ENCODE data around the gene HSPB6. TPM values are rescaled to one million over a fixed set of nuclear protein-coding genes. Genes with fewer than 3 reads are reported as not detected.

The HSPB6 gene
- total and polyA plus RNA-seq, 2 donors: 0.28 to 18.9 TPM

GRCh38 chr19:35793381-35794165 lies 36.7 kb upstream of the HSPB6 start:
- Histone ChIP-seq H3K36me3 (ENCODE audit: control insufficient read depth in 2 of 2, insufficient read depth in 2 of 2, low read length in 1 of 2) (no peaks in the 10 kb centered on the region), H3K27me3 (ENCODE audit: control insufficient read depth in 2 of 2, insufficient read depth in 1 of 2, low read length in 1 of 2) (peaks cover 0 to 32% of the 10 kb centered on the region in 2 donors), H3K4me3 (ENCODE audit: low read length in 2 of 2) (no peak overlapping the region), H3K9me3 (ENCODE audit: control insufficient read depth in 2 of 2, insufficient read depth in 1 of 2, low read length in 1 of 2) (no peaks in the 10 kb centered on the region), H3K4me1 (ENCODE audit: control insufficient read depth in 2 of 2, insufficient read depth in 2 of 2, low read length in 2 of 2) (no peaks in the 10 kb centered on the region), H3K27ac (ENCODE audit: low read depth in 1 of 2, low read length in 1 of 2) (no peak overlapping the region)
- no peak for DNase-seq (ENCODE audit: low read depth in 6 of 9, low spot score in 9 of 9)
- 91% methylated on average over 7 of the region's 7 CpGs for WGBS

DNA sequence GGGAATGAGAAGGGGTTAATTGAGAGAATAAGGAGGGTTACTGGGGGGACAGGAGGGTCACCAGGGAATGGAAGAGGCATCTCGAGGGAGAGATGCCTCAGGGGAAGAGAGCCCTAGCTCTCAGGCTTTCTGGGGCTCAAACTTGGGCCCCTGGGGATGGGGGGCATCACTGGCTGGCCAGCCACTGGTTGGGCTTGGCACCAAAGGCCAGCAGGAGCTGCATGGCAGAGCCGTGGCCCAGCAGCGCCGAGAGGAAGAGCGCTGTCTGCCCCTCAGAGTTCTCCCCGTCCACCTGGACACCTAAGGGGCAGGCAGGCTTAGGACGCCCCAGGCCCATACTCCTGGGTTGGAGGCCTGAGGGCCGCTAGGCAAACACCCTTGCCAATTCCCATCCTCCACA lies 36.1 kb upstream of the HSPB6 start:
- DNase-seq (ENCODE audit: low read depth in 6 of 9, low spot score in 9 of 9): no peak
- H3K27ac ChIP-seq (ENCODE audit: low read depth in 1 of 2, low read length in 1 of 2): no peak overlapping the region
- H3K36me3 ChIP-seq (ENCODE audit: control insufficient read depth in 2 of 2, insufficient read depth in 2 of 2, low read length in 1 of 2): peaks cover 0 to 2% of the 10 kb centered on the region in 2 donors
- peaks cover 0 to 26% of the 10 kb centered on the region in 2 donors for H3K27me3 ChIP-seq (ENCODE audit: control insufficient read depth in 2 of 2, insufficient read depth in 1 of 2, low read length in 1 of 2)
- H3K4me3 ChIP-seq (ENCODE audit: low read length in 2 of 2): no peak overlapping the region
- no peaks in the 10 kb centered on the region for H3K4me1 ChIP-seq (ENCODE audit: control insufficient read depth in 2 of 2, insufficient read depth in 2 of 2, low read length in 2 of 2)
- H3K9me3 ChIP-seq (ENCODE audit: control insufficient read depth in 2 of 2, insufficient read depth in 1 of 2, low read length in 1 of 2): no peaks in the 10 kb centered on the region
- WGBS: 92% methylated on average over 8 of the region's 8 CpGs

- WGBS: 92% methylated on average over 15 of the region's 15 CpGs
- Histone ChIP-seq H3K4me1 (ENCODE audit: control insufficient read depth in 2 of 2, insufficient read depth in 2 of 2, low read length in 2 of 2) (no peaks in the 10 kb centered on the region), H3K9me3 (ENCODE audit: control insufficient read depth in 2 of 2, insufficient read depth in 1 of 2, low read length in 1 of 2) (no peaks in the 10 kb centered on the region), H3K4me3 (ENCODE audit: low read length in 2 of 2) (no peak overlapping the region), H3K27me3 (ENCODE audit: control insufficient read depth in 2 of 2, insufficient read depth in 1 of 2, low read length in 1 of 2) (peaks cover 0 to 20% of the 10 kb centered on the region in 2 donors), H3K27ac (ENCODE audit: low read depth in 1 of 2, low read length in 1 of 2) (no peak overlapping the region), H3K36me3 (ENCODE audit: control insufficient read depth in 2 of 2, insufficient read depth in 2 of 2, low read length in 1 of 2) (peaks cover 0 to 8% of the 10 kb centered on the region in 2 donors)
- no peak for DNase-seq (ENCODE audit: low read depth in 6 of 9, low spot score in 9 of 9)
These were observed 35.5 kb upstream of the HSPB6 start for GRCh38 chr19:35792312-35792711.

DNA sequence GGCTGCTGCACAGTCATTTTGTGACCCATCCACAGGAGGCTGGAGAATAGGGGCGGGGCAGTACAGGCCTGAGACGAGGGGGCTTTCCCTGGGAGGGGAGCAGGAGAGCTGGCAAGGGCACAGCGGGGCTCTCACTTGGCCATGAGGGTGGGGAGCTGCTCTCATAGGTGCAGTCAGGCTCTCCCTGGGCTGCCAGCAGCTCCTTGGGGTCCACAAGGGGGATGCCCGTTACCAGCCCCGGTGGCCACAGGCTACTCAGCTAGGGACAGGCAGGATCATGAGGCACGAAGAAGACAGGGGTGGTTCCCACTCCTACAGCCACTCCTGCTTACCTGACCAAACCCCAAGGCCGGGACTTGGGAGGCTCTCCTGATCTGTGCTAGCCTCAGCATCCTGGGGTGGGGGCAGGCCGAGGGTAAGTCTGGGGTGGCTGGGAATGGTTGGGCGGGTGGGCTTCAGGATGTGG lies 35.0 kb upstream of the HSPB6 start:
- Histone ChIP-seq H3K27ac (ENCODE audit: low read depth in 1 of 2, low read length in 1 of 2) (no peak overlapping the region), H3K27me3 (ENCODE audit: control insufficient read depth in 2 of 2, insufficient read depth in 1 of 2, low read length in 1 of 2) (peaks cover 0 to 16% of the 10 kb centered on the region in 2 donors), H3K9me3 (ENCODE audit: control insufficient read depth in 2 of 2, insufficient read depth in 1 of 2, low read length in 1 of 2) (no peaks in the 10 kb centered on the region), H3K36me3 (ENCODE audit: control insufficient read depth in 2 of 2, insufficient read depth in 2 of 2, low read length in 1 of 2) (peaks cover 0 to 12% of the 10 kb centered on the region in 2 donors), H3K4me3 (ENCODE audit: low read length in 2 of 2) (no peak overlapping the region), H3K4me1 (ENCODE audit: control insufficient read depth in 2 of 2, insufficient read depth in 2 of 2, low read length in 2 of 2) (no peaks in the 10 kb centered on the region)
- WGBS: 95% methylated on average over 9 of the region's 9 CpGs
- DNase-seq (ENCODE audit: low read depth in 6 of 9, low spot score in 9 of 9): no peak

DNA sequence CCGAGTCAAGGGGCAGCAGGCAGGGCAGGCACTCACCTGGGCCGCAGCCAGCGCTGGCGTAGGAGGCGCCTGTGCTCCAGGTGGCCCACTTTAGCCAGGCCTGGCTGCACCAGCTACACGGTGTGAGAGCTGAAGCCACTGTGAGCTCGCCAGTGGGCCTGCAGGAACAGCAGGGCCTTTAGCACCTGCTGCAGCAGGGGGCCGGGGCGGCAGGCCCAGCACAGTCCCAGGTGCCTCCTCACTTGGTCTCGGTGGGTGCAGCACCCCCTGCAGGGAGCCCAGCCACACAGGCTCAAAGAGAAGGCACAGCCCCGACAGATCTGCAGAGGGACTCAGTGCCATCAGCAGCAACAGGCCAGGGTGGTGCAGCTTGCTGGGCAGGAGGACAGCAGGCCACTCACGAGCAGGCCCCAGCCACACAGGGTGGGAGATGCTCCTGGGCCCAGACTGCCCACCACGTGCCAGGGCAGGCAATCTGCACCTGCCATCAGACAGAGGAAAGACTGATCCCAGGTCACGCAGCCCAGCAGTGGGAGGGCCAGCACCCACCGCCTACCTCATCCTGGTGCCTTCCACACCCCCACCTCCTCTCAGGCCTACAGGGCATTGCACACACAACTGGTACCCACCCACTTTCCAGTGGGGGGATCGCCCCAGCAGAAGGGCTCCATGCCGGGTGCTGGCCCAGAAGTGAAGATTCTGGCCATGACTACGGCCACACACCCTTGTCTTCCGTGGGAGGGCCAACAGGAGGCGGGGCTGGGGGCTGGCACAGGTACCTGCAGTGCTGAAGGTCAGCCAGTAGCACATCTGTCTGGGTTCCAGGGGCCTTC lies 34.4 kb upstream of the HSPB6 start:
- no peak overlapping the region for H3K27ac ChIP-seq (ENCODE audit: low read depth in 1 of 2, low read length in 1 of 2)
- no peaks in the 10 kb centered on the region for H3K9me3 ChIP-seq (ENCODE audit: control insufficient read depth in 2 of 2, insufficient read depth in 1 of 2, low read length in 1 of 2)
- no peaks in the 10 kb centered on the region for H3K4me1 ChIP-seq (ENCODE audit: control insufficient read depth in 2 of 2, insufficient read depth in 2 of 2, low read length in 2 of 2)
- peak in 3 of 9 donors; percentile 7 to 34 (median 31) for DNase-seq (ENCODE audit: low read depth in 6 of 9, low spot score in 9 of 9)
- 80% methylated on average over 20 of the region's 20 CpGs for WGBS
- H3K36me3 ChIP-seq (ENCODE audit: control insufficient read depth in 2 of 2, insufficient read depth in 2 of 2, low read length in 1 of 2): peaks cover 2 to 16% of the 10 kb centered on the region in 2 donors
- peaks cover 0 to 9% of the 10 kb centered on the region in 2 donors for H3K27me3 ChIP-seq (ENCODE audit: control insufficient read depth in 2 of 2, insufficient read depth in 1 of 2, low read length in 1 of 2)
- no peak overlapping the region for H3K4me3 ChIP-seq (ENCODE audit: low read length in 2 of 2)

- Histone ChIP-seq H3K9me3 (ENCODE audit: control insufficient read depth in 2 of 2, insufficient read depth in 1 of 2, low read length in 1 of 2) (no peaks in the 10 kb centered on the region), H3K27ac (ENCODE audit: low read depth in 1 of 2, low read length in 1 of 2) (no peak overlapping the region), H3K36me3 (ENCODE audit: control insufficient read depth in 2 of 2, insufficient read depth in 2 of 2, low read length in 1 of 2) (peaks cover 8 to 26% of the 10 kb centered on the region in 2 donors), H3K4me1 (ENCODE audit: control insufficient read depth in 2 of 2, insufficient read depth in 2 of 2, low read length in 2 of 2) (no peaks in the 10 kb centered on the region), H3K27me3 (ENCODE audit: control insufficient read depth in 2 of 2, insufficient read depth in 1 of 2, low read length in 1 of 2) (peaks cover 0 to 1% of the 10 kb centered on the region in 2 donors), H3K4me3 (ENCODE audit: low read length in 2 of 2) (no peak overlapping the region)
- 96% methylated on average over 19 of the region's 19 CpGs for WGBS
- DNase-seq (ENCODE audit: low read depth in 6 of 9, low spot score in 9 of 9): no peak
These were observed 33.4 kb upstream of the HSPB6 start for GRCh38 chr19:35789978-35790944.

- 94% methylated on average over 11 of the region's 11 CpGs for WGBS
These were observed 32.6 kb upstream of the HSPB6 start for GRCh38 chr19:35789195-35789977.

More at GRCh38 chr19:35789195-35789977, 32.6 kb upstream of the HSPB6 start:
- Histone ChIP-seq H3K4me3 (ENCODE audit: low read length in 2 of 2) (no peak overlapping the region), H3K27me3 (ENCODE audit: control insufficient read depth in 2 of 2, insufficient read depth in 1 of 2, low read length in 1 of 2) (no peaks in the 10 kb centered on the region), H3K4me1 (ENCODE audit: control insufficient read depth in 2 of 2, insufficient read depth in 2 of 2, low read length in 2 of 2) (no peaks in the 10 kb centered on the region), H3K27ac (ENCODE audit: low read depth in 1 of 2, low read length in 1 of 2) (no peak overlapping the region), H3K9me3 (ENCODE audit: control insufficient read depth in 2 of 2, insufficient read depth in 1 of 2, low read length in 1 of 2) (no peaks in the 10 kb centered on the region), H3K36me3 (ENCODE audit: control insufficient read depth in 2 of 2, insufficient read depth in 2 of 2, low read length in 1 of 2) (peaks cover 8 to 34% of the 10 kb centered on the region in 2 donors)
- DNase-seq (ENCODE audit: low read depth in 6 of 9, low spot score in 9 of 9): no peak

All from thymus (tissue), 11 donors.